HG03108 (cell line): Measurements from ENCODE around the gene TTC23.

Source experiments
- ATAC-seq: cut with Tn5 transposase; IDR thresholded peaks from one replicate; pipeline ENCODE4 v1.9.1; 2021; ENCODE audit warnings: moderate library complexity; ENCODE audit not compliant: unreplicated experiment

The TTC23 gene

DNA sequence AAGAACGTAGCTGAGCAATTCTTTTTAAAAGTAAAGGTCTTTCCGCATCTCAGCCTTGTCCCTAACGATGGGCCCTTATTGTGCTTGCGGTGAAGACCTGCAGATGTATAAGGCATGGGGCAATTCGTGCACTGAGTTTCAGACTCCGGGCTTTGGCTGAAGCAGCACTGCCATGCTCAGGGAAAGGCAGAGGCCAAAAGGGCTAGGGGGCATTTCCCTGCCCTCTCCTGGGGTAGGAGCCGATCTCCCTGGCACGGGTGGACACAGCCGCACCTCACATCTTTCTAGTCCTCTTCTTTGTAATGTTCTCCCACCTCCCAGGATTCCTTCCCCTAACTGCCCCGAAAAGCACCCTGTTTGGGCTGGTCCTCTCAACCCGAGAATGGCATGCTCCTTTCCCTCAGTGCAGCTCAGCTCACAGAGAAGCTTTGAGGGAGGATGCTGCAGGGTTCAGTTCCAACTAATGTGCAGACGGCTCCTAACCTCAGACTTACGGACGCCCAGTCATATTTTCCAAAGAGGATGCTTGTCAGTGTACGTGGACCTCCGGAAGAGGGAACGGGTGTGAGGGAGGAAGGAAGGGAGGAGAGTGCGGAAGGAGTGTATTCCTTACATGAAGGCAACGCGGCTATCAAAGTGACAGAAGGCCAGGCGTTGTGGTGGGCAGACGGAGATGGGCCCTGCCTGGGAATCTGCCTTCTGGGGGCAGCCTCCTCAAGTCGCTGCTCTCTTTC, 83.3 kb downstream of the TTC23 start:
- ATAC-seq: no peak

- ATAC-seq: no peak
These were observed 84.2 kb downstream of the TTC23 start for GRCh38 chr15:99165020-99165790.

DNA sequence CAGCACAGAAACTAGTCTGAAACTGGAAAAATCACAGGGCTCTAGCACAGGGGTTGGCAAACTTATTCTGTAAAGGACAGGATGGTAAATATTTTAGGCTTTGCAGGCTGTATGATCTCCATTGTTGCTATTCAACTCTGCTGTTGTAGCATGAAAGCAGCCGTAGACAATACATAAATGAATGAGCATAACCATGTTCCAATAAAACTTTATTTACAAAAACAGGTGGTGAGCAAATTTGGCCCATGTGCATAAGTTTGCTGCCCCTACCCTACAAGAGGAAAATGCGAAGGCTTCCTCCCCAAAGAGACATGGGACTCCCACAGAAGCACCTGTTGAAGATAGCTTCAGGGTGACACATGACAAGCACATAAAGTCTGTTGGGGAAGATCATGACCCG, 85.3 kb downstream of the TTC23 start:
- ATAC-seq: no peak

- no peak for ATAC-seq
These were observed 85.9 kb downstream of the TTC23 start for GRCh38 chr15:99163271-99164062.

DNA sequence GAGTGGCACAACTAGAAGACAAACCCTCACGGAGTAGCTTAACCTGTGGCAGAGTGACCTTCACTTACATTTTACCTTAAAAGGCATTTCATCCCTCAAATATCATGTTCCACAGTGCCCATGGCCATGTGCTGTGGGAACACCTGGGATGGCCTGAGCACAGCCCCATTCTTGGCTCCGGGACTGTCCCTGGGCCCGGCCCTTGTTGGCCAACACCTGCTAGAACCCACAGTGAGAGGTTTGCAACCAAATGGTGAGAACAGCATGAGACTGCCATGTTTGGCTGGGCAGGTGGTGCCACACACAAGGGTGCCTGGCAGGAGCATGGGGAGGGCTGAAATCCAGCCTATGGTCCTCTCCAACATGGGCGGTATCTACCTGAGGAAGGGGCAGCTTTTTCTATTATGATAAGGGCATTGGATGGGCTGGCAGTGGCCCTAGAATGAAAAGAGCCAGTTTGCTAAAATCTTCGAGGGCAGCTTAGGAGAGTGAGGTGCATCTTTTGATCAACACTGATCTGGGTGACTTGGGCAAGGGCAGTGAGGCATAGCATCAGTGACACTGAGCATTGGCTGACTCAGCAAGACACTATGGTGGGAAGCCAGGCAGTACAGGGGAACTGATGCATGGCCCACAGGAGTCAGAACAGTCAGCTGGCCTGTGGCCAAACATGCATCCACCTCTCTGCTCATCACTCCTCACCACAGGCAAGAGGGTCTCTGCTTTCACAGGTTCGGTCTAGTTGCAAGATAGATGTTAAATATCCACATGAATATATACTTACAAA, 90.6 kb downstream of the TTC23 start:
- no peak for ATAC-seq

DNA sequence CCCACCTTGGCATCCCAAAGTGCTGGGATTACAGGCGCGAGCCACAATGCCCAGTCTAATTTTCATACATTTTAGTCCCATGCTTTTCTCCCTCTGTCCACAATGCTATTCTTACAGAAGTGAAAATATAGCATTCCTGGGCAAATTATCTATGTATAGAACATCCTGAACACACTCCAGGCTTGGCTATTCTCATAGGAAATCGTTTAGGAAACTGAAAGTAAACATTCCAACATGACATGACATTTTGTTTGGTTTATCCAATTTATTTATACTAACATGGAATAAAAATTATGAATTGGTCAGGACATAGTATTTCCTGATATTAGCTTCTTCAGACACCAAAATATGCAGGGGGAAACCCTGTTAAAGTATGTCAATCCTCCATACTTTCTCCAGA, 91.9 kb downstream of the TTC23 start:
- no peak for ATAC-seq

GRCh38 chr15:99155961-99156443, 93.4 kb downstream of the TTC23 start:
- ATAC-seq: no peak

- no peak for ATAC-seq
These were observed 95.1 kb downstream of the TTC23 start for GRCh38 chr15:99154271-99154670.

- no peak for ATAC-seq
These were observed 96.3 kb downstream of the TTC23 start for GRCh38 chr15:99153026-99153535.

DNA sequence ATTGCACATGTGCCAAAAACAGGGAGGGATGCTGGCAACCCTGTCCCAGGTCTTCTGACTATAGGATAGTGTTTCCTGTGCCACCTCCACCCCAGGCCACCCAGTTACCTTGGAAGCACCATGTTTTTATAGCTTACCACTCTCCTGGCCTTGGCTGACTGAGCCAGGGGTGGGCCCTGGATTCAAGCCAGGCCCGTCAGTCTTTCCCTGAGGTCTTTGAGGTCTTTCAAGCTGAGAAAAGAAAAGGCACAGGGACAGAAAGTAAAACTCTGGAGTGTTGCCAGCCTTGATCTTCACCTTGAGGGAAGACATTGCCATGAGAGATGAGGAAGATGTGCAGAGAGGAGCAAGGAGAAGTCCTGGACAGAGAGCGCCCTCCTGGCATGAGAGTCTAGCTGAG, 98.2 kb downstream of the TTC23 start:
- no peak for ATAC-seq

DNA sequence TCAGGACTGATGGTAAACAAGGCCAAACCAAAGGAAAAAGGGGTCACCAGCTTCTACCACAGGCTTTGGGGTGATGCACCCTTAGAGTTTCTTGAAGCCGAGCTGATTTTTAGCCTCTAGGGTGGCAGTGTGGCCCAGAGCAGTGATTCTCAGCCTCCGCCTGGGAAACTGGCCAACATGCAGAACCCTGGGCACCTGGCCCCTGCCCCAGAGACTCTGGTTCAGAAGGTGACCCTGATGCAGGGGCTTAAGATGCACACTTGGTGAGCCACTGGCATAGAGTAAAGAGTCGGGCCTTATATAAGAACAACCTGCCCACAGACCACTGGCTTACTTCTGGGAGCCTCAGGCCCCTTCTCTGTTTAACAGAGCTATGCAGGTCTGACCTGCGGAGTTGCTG, 100.0 kb downstream of the TTC23 start:
- ATAC-seq: no peak

DNA sequence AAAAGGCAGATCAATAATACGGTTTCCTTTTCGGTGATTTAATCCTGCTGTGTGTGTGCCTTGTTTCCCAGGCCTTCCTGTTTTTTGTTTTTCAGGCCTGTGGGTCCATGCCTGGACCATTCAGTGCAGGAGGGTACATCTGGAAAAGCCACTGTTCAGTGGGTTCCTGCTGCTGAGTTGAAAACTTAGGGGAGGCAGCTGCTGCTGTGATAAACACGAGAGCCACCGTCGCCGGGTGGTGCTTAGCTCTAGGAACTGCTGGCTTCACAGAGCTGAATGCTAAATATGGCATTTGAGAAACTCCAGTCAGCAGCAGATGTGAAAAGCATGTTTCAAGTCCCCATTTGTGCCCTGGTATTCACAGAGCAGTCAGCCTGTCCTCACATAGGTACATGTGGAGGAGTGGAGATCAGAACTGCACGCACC, 100.5 kb downstream of the TTC23 start:
- no peak for ATAC-seq

DNA sequence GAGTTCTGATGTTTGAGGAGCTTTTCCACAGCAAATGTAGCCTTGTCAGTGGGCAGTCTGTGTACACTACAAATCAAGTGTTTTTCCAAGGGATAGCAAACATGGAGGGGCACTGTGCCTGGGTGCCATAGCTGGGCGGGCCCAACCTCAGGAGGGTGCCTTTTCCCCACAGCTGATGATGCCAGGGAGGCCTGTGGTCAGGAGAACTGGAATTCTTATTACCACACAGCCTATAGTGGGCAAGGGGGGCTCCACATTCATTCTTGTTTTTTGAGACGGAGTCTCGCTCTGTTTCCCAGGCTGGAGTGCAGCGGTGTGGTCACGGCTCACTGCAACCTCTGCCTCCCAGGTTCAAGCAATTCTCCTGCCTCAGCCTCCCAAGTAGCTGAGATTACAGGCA, 102.7 kb downstream of the TTC23 start:
- ATAC-seq: no peak

- ATAC-seq: no peak
These were observed 103.6 kb downstream of the TTC23 start for GRCh38 chr15:99145778-99146177.

DNA sequence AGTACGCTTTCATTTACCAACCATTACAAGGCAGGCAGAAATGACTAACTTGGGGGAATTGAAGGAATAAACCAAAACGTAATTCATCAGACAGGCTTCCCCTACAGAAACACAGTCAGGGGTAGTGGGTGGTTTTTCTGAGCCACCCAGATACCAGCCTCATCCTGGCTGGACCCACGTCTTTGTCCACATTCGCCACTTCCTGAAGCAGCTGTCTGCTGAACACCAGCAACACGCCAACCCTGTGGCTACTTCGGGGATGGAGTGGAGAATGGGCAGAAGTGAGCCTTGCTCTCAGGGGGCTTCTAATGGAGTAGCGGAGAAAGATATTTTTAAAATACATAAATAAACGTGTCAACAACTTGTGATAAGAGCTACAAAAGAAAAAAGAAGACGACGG, 104.4 kb downstream of the TTC23 start:
- ATAC-seq: no peak

DNA sequence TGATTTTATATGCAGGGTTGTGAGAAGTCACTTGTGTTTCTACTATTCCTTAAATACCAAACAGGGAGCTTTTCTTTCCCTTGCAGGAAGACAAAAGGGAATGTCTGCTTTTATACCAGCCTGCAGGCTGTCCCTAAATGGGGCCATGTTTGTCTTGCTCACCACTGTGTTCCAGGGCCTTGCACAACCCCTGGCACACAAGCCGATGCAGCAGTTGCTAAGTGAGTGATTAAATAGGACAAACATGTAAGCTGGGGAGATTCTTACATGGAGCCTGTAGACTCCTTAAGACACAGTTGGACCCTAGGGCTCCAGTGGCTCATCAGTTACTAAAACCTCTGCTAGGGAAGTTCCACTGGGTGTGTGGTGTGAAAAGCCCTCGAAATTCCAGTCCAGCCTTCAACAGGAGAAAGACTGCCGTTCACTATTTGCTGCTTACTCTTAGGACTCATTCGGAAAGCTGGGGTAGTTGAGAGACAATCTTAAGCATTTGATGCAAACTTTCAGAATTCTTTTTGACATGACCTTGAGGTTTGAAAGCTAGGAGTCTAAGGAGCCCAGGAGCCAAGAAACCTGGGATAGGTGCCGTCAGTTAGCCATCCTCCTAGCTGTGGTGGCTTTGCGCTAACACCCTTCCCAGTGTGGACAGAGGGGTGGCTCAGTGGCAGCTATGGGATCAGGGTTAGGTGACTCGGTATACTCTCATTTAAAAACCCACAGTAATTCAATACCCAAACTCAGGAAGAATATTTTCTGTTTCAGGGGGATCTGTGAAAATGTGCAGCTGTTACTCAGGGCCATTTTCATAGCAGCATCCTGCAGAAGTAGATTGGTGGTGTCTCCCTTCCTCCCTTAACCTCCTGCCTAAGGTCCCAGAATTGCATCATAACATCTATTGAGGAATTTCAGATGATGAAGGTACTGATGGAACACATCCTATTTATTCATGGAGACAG, 105.4 kb downstream of the TTC23 start:
- ATAC-seq: no peak

- ATAC-seq: no peak
These were observed 106.1 kb downstream of the TTC23 start for GRCh38 chr15:99143242-99143641.

- no peak for ATAC-seq
These were observed 106.8 kb downstream of the TTC23 start for GRCh38 chr15:99142562-99142961.

- no peak for ATAC-seq
These were observed 107.4 kb downstream of the TTC23 start for GRCh38 chr15:99141943-99142342.
